ENCODE measurements around the gene DDX55. TPM values are rescaled to one million over a fixed set of nuclear protein-coding genes. Genes with fewer than 3 reads are reported as not detected.
"Not testable (repeated sequence)": the region's sequence is repeated elsewhere in the genome, so short reads cannot be mapped to it uniquely, and the experiment has no call there.

Gene DDX55, protein sequence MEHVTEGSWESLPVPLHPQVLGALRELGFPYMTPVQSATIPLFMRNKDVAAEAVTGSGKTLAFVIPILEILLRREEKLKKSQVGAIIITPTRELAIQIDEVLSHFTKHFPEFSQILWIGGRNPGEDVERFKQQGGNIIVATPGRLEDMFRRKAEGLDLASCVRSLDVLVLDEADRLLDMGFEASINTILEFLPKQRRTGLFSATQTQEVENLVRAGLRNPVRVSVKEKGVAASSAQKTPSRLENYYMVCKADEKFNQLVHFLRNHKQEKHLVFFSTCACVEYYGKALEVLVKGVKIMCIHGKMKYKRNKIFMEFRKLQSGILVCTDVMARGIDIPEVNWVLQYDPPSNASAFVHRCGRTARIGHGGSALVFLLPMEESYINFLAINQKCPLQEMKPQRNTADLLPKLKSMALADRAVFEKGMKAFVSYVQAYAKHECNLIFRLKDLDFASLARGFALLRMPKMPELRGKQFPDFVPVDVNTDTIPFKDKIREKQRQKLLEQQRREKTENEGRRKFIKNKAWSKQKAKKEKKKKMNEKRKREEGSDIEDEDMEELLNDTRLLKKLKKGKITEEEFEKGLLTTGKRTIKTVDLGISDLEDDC
- total RNA-seq = 17.9 TPM

DNA sequence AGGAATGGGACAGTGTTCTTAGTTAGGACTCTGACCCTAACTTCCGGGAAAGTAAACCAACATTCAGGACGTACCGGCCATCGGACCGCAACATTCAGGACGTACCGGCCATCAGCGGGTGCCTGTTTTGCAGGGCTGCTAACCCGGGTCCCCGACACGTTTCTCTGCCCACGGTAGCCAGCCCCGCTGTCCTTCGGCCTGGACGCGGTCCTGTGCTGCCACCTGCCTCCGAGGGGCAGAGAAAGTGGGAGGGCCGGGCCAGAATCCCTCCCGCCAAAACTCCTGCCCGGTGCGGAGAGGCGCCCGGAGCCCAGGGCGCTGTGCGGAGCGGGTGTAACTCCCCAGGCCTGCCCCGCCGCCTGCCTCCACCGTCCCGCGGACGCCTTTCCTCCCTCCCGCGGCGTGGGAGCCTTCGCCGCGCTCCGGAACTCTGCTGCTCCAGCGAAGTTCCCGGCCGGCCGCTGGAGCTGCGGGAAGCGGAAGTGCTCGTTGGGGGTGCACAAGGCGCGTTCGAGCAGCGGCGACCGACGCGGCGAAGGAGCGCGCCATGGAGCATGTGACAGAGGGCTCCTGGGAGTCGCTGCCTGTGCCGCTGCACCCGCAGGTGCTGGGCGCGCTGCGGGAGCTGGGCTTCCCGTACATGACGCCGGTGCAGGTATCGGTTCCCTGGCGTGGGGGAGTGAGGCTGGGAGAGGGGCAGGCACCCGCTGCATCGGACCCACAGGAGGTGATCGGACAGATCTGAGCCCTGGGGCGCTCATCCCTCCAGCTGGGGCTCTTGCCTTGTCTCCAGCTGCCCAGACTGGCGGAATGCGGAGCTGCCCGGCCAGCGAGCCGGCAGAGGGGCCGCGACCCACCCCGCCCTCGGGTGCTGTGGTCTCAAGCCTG is at the start of gene DDX55:
Gene DDX55, plus strand, starts transcription at position 498 of the 888 bp plus-strand sequence. Its CDS starts 50 bp downstream, at position 548.
- FAIRE-seq (no peak), DNase-seq (ENCODE audit: low spot score in 2 of 2) (peak; percentile 80 to 84)

DNA sequence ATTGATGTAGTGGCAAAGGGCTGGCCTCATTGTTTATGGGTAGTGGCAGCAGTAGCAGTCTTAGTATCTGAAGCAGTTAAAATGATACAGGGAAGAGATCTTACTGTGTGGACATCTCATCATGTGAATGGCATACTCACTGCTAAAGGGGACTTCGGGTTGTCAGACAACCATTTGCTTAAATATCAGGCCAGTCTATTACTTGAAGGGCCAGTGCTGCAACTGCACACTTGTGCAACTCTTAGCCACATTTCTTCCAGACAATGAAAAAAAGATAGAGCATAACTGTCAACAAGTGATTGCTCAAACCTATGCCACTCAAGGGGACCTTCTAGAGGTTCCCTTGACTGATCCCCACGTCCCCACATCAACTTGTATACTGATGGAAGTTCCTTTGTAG is 47.8 kb upstream of the DDX55 start:
- FAIRE-seq; DNase-seq (ENCODE audit: low spot score in 2 of 2): not testable (repeated sequence)

DNA sequence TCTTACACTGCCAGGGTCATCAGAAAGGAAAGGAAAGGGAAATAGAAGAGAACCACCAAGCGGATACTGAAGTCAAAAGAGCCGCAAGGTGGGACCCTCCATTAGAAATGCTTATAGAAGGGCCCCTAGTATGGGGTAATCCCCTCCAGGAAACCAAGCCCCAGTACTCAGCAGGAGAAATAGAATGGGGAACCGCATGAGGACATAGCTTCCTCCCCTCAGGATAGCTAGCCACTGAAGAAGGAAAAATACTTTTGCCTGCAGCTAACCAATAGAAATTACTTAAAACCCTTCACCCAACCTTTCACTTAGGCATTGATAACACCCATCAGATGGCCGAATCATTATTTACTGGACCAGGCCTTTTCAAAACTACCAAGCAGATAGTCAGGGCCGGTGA is 47.1 kb upstream of the DDX55 start:
- DNase-seq (ENCODE audit: low spot score in 2 of 2); FAIRE-seq: not testable (repeated sequence)

DNA sequence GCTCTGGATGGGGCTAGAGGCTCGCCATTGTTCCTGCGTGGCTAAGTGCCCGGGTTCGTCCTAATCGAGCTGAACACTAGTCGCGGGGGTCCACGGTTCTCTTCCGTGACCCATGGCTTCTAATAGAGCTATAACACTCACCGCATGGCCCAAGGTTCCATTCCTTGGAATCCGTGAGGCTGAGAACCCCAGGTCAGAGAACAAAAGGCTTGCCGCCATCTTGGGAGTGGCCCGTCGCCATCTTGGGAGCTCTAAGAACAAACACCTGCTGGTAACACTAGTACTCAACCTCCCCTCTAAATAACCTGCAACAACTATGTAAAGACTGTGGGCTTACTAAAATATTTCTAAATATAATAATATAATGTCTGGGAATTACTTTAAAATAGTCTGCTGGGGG is 43.4 kb upstream of the DDX55 start:
- not testable (repeated sequence) for DNase-seq (ENCODE audit: low spot score in 2 of 2); FAIRE-seq

DNA sequence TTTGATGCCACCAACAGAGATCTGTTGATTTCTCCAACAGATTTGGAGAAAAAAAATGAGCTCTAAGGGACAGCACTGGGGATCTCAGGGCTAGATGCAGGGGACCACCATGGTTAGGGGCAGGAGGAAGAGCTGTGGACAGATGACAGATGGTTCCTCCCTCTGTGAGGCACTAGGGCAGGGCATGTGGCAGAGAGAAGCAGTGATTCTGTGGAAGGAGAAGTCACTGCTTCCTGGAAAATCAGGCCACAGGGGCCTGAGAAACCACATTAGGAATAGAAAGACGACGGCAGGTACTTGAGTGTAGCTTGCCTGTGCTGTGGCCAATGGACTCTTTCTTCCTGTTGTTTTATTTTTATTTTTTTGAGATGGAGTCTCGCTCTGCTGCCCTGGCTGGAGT is 42.4 kb upstream of the DDX55 start:
- no peak for FAIRE-seq

DNA sequence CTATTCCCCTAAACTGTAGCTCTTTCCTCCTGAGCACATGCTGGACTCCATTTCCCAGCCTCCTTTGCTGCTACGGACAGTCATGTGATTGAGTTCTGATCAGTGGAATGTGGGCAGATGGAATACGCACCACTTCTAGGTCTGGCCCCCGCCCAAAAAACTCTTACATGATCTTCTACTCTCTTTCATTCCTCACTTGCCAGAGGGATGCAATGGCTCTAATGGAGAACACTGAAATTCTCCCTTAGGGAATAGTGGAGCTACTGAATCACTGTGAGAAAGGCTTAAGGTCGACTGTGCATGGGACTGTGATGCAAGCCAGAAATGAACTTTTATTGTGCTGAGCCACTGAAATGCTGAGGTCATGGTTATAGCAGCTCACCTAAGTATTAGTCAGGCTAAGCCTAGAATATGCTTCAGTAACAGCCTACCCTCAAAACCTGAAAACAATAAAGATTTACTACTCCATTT is 30.5 kb upstream of the DDX55 start:
- peak in 1 of 2 donors; percentile 18 for DNase-seq (ENCODE audit: low spot score in 2 of 2)
- no peak for FAIRE-seq

More for the DNA sequence above, 42.4 kb upstream of the DDX55 start:
- no peak for DNase-seq (ENCODE audit: low spot score in 2 of 2)

DNA sequence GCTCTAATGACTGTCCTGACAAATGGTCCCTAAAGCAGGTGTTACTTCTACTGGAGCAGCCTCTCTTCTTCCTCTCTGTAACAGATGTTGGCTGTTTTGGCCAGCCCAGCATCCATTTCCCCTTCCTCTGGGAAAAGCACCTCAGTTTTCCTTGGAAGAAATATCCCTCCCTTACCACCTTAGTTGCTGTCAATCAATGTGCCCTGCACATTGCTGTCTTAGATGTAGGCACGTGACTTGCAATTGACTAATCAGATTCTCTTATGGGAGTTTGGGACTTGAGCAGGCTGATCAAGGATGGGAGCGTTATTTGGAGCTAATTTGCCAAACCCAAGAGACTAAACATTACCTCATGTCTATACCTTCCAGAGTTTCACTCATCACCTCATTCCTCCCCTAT is 29.5 kb upstream of the DDX55 start:
- FAIRE-seq (no peak), DNase-seq (ENCODE audit: low spot score in 2 of 2) (no peak)

DNA sequence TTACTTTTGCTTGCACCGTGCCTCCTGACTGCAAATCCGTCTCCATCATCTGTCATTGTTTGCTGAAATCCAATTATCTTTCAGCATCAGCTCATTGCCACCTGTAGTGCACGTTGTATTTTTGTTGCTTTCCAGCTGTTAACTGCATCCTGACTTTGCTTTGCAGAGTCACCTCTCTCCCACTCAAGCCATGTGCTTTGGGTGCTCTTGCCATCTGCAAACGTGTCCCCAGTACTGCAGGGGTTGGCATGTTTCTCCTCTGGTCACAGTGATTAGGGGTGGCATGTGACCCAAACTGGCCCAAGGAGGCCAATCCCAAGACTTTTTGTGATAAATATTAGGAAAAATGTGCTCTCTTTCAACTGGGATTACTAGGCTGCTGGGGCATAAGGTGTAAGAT is 28.0 kb upstream of the DDX55 start:
- DNase-seq (ENCODE audit: low spot score in 2 of 2) = no peak
- no peak for FAIRE-seq

DNA sequence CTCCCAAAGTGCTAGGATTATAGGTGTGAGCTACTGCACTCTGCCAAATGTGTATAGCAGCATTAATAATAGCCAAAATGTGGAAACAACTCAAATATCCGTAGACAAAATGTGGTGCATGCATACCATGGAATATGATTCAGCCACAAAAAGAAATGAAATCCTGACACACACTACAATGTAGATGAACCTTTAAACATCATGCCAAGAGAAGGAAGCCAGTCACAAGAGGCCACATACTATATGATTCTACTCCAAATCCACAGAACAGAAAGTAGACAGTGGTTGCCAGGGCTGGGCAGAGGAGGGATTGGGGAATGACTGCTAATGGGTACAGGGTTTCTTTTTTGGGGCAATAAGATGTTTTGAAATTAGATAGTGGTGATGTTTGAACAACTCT is 25.3 kb upstream of the DDX55 start:
- DNase-seq (ENCODE audit: low spot score in 2 of 2) = no peak
- no peak for FAIRE-seq

DNA sequence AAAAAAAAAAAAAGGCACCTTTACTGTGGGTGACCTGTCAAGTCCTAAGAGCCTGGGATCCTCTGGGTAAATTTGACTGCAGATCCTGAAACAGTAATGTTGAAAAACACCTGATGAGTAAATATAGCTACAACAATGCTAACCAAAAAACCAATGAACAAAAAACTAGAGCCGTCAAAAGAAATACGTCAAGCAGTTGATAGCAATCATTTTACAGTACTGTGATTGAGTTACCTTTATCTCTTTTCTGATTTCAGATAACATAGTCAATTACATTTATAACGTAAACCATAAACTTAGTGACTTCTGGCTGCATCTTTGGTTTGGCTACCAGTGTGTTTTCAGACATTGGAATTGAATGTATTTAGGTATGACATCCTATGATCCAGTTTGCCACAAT is 23.7 kb upstream of the DDX55 start:
- FAIRE-seq = no peak
- DNase-seq (ENCODE audit: low spot score in 2 of 2) = no peak

DNA sequence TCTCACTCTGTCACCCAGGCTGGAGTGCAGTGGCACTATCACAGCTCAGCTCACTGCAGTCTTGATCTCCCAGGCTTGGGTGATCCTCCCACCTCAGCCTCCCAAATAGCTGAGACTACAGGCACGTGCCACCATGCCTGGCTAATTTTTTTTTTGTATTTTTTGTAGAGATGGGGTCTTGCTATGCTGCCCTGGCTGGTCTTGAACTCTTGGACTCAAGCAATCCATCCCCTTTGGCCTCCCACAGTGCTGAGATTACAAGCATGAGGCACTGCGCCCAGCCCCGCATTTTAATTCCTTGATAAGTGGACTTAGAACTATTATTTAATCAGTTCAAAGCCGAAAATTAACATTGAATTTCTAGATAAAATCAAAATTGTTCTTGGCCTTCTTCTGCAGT is 23.1 kb upstream of the DDX55 start:
- FAIRE-seq; DNase-seq (ENCODE audit: low spot score in 2 of 2): not testable (repeated sequence)

DNA sequence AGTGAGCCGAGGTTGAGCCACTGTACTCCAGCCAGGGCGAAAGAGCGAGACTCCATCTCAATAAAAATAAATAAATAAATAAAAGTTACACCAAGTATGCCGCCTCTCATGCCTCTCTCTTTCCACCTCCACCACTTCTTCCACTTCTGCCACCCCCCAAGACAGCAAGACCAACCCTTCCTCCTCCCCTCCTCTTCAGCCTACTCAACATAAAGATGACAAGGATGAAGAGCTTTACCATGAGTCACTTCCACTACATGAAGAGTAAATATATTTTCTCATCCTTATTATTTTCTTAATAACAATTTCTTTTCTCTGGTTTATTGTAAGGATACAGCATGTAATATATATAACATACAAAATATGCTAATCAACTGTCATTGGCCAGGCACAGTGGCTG is 21.1 kb upstream of the DDX55 start:
- DNase-seq (ENCODE audit: low spot score in 2 of 2) (no peak), FAIRE-seq (no peak)

DNA sequence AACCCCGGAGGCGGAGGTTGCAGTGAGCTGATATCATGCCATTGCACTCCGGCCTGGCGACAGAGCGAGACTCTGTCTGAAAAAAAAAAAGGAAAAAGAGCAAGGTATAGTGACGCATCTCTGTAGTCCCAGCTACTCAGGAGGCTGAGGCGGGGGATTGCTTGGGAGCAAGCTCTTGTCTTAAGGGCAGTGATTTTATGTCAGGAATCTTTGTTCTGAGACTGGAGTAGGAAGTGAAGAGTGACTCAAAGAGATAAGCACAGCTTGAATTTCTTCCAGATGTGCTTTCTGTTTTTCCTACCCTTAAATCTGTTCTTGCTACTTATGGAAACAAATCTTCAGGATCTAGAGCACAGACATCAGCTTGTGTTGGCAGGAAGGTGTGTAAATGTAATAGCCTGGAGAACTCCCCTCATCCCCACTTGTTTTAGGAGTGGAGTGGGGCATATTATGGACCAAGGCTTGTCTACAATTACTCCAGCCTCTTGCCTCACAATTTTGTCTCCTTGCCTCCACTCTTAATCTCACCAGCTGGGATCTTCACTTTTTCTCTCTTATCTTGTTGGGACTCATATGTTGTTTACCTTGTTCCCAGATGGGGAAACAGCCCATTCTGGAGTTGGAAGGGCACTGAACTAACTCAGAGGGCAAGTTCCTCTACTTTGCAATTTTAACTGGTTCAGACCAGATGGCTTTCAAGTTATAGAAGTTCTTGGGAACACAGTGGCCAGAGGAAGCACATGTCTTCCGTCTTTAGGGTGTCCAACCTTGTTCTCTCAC is 10.0 kb upstream of the DDX55 start:
- FAIRE-seq (no peak), DNase-seq (ENCODE audit: low spot score in 2 of 2) (no peak)

DNA sequence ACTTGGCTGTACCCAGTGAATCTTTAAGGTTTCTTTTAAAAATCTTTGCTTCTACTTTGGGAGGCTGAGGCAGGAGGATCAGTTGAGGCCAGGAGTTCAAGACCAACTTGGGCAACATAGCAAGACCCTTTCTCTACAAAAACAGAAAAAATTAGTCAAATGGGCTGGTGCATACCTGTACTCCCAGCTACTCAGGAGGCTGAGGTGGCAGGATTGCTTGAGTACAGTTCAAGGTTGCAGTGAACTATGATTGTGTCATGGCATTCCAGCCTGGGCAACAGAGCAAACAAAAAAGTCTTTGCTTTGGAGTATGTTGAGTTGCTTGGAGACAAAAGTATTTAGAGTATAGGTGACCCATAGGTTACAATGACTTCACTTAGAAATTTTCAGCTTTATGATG is 6.2 kb upstream of the DDX55 start:
- FAIRE-seq = no peak

DNA sequence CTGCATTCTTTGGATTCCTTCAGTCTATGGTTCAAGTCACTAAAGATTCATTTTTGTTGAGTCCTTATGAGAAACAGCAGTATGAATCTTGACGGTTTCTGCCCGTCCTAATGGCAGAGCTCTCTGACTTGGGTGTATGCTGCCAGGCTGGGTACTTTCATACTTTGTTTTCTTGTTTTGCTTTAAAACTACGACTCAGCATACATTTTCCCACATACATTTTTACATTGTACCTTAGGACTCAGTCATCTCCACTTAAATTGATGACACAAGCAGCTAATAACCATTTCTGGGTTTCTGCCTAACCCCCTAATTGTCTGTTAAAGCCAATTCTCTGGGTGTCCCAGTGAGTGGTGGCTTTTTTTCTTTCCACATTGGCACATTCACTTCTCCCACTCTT is 4.8 kb upstream of the DDX55 start:
- DNase-seq (ENCODE audit: low spot score in 2 of 2) (no peak), FAIRE-seq (no peak)

More for the DNA sequence above, 6.2 kb upstream of the DDX55 start:
- DNase-seq (ENCODE audit: low spot score in 2 of 2) = no peak

DNA sequence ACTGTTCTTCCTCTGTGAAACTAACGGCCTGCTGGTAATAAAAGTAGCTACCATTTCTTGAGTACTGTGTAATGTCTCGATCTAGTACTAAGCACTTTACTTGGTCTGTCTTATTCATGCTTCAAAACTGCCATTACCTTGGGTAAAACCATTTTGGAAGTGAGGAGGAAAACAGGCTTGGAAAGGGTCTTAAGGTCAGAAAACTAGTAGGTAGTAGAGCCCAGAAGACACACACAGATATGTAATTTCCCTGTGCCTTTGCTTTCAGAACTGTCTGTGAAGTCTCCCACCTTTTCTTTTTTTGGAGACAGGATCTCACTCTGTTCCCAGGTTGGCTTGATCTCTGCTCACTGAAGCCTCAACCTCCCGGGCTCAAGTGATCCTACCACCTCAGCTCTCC is 3.4 kb upstream of the DDX55 start:
- DNase-seq (ENCODE audit: low spot score in 2 of 2) (no peak), FAIRE-seq (no peak)

DNA sequence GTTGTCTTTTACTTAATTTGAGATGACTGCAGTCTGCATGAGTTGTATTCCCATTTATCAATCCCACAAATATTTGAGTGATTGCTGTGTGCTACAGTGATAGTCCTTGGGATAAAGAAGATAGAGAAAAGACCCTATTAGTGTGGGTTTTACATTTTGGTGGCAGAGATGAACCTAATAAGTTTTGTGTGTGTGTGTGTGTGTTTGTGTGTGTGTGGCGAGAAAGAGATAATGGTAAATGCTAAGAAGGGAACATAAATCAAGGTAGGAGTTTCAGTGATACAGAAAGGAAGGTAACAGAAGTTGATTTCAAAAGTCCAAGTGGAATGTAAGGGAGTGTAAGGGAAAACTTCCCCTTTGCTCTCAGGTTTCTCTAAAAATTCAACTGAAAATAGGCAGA is 2.6 kb upstream of the DDX55 start:
- no peak for FAIRE-seq
- no peak for DNase-seq (ENCODE audit: low spot score in 2 of 2)

DNA sequence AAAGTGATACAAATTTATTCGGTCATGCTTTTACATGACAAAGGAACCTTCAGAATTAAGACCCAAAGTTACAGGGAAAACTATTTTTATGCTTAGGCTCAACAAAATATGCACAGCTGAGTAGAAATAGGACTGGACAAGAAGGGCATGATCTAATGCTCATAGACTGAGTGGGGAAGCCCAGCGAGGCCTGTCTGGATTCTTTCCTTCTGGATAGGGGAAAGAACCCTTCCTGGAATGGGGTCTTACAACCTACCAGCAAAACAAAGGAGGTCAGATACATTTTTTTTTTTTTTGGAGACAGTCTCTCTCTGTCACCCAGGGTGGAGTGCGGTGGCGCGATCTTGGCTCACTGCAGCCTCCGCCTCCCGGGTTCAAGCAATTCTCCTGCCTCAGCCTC is 2.2 kb upstream of the DDX55 start:
- no peak for FAIRE-seq
- no peak for DNase-seq (ENCODE audit: low spot score in 2 of 2)

DNA sequence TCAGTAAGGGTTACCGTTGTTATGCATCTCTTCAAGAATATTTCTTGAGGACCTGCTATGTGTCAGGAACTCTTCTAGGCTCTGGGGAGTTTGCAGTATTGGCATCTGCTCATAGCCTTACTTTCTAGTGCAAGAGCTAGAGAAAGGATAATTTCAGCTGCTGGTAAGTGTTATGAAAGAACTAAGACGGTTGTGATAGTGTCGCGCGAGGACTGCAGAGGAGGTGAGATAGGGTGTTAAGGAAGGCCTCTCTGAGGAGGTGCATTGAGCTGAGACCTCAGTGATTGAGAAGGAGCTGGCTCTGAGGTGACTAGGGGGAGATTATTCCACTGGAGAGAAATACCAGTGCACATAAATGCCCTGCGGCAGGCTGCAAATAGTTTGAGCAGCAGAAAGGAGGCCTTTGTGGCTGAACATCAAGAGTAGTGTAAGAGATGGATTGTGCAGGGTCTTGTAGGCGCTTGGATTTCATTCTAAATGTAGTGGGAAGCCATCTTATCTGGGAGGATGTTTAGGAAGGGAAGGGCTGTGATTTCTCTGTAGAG is 824 bp downstream of the DDX55 start:
- FAIRE-seq = no peak
- no peak for DNase-seq (ENCODE audit: low spot score in 2 of 2)

DNA sequence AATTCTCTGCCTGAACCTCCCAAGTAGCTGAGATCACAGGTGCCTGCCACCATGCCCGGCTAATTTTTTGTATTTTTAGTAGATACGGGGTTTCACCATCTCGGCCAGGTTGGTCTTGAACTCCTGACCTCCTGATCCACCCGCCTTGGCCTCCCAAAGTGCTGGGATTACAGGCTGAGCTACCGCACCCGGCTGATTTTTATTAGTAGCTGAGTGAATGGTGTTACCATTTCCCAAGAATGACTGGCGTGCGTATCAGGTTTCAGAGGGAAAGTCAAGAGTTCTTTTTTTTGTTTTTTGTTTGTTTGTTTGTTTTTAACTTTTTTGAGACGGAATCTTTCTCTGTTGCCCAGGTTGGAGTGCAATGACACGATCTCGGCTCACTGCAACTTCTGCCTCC is 1.6 kb downstream of the DDX55 start:
- FAIRE-seq; DNase-seq (ENCODE audit: low spot score in 2 of 2): not testable (repeated sequence)
